Measurements from ENCODE around the gene FAM3D.

The FAM3D gene

DNA sequence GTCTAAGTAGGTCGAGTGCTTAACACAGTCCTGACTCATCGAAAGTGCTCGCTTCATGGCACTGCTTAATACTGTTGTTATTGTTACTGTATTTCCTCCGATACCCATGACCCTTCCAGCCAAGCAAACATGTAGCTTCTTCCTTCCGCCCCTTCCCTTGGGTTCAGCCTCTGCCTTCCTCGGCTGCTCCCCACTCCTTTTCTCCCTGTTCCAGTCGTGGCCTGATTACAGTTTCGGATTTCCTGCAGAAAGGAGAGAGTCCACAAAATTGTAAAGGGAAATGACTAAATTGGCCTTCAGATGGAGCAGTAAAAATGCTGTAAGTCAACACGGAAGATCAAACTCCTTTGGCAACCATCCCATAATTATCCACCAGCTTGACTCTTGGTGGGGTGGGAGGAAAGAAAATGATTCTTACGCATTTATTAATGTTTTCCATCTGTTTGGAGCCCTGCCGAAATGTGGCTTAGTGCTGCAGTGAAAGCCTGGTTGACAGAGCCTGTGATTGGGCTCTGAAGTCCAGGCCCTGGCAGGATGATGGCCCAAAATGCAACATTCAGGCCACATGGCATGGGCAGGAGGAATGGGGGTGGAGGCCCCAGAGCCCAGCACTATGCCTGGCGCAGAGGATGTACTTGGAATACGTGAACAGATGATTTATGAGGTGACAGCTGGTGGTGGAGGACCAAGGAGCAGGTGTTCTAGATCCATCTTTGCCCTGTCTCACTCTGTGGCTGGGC lies 37.6 kb downstream of the FAM3D start:
- no peak for DNase-seq (ENCODE audit: low read depth in 1 of 2, low spot score in 1 of 2)

DNA sequence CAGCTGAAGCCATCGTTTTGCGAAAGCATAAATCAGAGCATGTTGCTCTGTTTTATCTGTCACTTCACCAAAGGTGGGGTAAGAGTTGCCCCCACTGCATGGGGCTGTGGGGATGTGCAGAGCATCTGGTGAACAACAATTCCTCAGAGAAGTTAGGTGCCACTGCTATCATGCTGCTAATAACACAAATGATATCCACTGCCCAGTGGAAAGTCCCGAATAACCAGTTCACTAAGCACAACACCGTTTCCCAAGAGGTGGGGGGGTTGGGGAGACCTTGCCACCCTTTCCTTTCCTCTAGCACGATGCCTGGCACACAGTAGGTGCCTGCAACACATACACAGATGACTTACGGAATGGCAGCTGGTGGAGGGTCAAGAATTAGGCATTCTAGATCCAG lies 38.6 kb downstream of the FAM3D start:
- DNase-seq (ENCODE audit: low read depth in 1 of 2, low spot score in 1 of 2): no peak

DNA sequence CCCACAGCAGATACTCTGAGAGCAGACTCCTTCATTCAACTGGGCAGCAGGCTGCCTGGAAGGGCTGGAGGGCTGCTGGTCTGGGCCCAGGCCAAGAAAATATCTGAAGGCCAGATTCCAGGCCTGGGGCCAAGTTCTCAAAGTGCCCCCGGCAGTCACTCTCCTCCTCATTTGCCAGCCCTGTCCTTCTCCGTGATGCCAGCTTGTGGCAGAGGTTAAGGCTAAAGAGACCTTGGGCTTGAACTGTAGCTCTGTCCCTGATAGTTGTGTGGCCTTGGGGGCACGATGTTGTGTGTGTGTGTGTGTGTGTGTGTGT lies 39.0 kb downstream of the FAM3D start:
- no peak for DNase-seq (ENCODE audit: low read depth in 1 of 2, low spot score in 1 of 2)

DNA sequence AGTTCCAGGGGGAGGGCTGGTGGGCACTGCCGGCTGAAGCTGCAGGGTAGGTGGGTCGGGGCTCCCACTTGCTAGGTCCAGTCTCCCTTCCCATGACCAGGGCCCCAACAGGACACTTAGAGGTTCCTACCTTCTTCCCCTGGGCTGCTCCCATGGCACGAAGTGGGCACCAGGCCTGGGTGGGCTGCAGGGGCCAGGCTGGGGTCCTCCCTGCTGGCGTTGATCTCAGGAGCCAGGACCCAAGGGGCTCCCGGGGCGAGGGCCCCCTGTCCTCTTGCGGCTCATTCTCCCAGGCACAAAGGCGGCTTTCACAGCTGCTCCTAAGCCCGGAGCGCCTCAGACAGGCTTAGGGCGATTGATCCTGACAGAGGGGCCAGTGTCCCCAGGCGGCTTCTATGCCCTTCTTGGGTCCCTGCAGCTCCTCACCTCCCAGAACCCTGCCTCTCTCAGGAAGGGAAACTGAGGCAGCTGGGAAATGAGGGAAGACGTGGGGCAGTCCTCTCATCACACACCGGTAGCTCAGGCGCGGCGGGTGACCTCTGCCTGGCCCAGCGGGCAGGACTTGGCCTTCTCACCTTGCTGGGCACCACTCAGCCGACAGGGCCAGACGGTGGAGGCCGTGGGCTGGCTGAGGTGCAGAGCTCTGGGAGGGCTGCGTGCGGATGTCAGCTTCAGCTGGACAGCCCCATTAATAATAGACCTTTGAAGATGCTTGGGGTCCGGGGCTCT lies 39.6 kb downstream of the FAM3D start:
- DNase-seq (ENCODE audit: low read depth in 1 of 2, low spot score in 1 of 2): no peak

DNA sequence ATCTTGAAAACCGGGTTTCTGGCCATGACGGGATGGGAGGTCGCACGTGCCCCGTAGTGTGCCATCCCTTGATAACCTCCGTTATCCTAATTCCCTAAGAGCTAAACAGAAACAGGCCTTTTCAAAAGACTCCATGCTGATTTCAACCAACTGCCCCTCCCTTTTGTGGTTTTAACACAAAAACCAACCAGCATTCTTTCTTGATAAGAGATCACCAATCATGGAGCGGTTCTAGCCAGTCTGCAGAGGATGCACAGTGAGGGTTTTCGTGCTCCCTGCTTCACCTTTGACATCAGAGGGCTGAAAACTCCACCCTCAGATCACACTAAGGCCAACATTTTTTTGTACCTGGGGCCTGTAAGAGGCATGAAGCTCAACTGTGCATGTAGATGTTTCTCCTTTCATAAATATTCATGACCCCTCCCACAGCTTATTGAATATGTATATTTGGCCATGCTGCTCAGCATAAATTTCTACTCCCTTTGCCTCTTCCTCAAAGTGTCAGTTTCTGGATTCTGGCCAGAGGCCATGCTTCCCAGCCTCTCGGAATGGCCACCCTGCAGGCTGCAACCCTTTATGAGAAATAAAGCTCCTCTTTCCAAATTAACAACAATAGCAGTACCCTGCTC lies 41.3 kb downstream of the FAM3D start:
- no peak for DNase-seq (ENCODE audit: low read depth in 1 of 2, low spot score in 1 of 2)

DNA sequence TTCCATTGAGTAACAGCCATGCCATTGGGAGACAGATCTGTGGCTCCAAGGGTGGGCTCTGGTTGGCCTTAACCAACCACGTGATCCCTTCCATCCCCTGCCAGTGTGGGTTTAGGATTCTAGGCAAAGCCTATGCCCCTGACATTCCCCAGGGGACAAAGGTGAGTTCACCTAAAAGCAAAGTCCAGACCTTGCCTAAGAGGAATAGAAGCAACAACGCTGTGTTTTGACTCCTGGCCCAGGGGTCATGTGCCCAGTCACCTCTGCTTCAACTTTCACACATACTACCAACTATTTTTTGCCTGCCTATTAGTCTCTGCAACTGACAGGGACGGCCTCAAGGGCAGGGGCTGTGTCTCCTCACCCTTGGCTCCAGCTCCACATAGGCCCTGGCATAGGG lies 42.0 kb downstream of the FAM3D start:
- DNase-seq (ENCODE audit: low read depth in 1 of 2, low spot score in 1 of 2): no peak

DNA sequence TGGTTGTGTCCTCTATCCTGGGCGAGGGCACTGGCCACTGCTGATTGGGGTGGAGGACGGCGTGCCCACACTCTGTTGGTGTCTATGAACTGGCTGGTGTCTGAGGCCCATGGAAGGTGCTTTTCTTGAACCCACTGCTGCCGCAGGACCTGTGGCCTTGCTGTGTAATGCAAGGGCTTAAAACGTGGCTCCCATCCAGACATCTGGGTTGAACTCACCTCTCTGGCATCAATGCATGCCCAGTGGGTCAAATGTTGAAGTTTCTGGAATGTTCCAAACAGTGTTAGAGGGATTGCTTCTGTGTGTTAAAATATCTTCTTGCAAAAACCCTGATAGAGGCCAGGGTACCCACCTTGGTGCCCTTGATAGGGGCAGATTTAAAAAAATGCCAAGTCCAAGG lies 42.6 kb downstream of the FAM3D start:
- no peak for DNase-seq (ENCODE audit: low read depth in 1 of 2, low spot score in 1 of 2)

DNA sequence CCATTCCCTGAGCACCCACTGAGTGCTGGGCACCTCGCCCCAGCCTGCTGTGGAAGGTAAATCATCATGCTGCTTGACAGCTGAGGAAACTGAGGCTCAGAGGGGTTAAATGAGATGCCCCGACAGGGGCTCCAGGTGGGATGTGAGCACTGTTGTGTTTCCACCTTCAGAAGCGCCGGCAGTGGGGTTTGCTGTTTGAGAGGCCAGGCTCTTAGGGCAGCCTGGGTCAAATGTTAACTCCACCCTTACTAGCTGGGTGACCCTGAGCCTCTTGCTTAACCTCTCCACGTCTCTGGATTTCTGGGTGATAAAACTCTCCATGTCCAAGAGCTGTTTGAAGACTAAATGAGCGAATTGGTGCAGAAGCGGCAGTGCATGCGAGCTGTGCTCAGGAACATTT lies 43.1 kb downstream of the FAM3D start:
- no peak for DNase-seq (ENCODE audit: low read depth in 1 of 2, low spot score in 1 of 2)

DNA sequence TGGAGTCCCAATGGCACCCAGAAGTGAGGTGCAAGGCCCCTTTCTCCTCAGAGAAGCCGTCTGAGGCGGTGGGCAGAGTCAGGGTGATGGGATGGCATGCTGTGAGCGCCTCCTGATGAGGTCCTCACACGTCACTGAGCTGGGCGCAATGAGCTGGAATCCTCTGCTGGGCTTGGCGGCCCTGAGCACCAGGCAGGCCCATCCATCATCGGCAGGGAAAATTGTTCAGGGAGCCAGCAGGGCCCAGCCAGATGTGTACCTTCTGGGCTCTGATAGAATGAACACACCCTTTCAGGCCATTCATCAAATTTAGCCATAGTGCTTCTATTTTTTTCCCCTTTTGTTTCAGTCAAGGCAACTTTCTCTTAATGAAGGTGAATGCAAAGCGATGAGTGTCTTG lies 43.7 kb downstream of the FAM3D start:
- no peak for DNase-seq (ENCODE audit: low read depth in 1 of 2, low spot score in 1 of 2)

DNA sequence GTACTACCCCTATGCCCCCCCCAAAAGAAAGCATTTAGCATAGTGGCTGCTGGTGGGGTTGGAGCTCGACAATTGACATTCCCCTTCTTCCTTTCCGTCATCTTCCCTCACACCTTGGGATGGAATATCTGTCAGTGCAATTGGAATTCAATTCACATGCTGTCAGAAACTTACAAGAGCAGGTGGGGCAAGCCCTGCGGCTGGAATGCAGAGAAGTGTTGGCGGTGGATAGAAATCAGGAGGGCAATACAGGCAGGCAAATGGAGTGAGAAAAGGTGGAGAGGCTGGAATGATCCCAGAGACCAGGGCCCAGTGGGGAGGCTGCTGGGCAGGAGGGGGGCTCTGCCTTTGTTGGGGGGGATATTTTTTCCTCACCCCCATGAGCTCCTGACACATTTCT lies 44.1 kb downstream of the FAM3D start:
- no peak for DNase-seq (ENCODE audit: low read depth in 1 of 2, low spot score in 1 of 2)

DNA sequence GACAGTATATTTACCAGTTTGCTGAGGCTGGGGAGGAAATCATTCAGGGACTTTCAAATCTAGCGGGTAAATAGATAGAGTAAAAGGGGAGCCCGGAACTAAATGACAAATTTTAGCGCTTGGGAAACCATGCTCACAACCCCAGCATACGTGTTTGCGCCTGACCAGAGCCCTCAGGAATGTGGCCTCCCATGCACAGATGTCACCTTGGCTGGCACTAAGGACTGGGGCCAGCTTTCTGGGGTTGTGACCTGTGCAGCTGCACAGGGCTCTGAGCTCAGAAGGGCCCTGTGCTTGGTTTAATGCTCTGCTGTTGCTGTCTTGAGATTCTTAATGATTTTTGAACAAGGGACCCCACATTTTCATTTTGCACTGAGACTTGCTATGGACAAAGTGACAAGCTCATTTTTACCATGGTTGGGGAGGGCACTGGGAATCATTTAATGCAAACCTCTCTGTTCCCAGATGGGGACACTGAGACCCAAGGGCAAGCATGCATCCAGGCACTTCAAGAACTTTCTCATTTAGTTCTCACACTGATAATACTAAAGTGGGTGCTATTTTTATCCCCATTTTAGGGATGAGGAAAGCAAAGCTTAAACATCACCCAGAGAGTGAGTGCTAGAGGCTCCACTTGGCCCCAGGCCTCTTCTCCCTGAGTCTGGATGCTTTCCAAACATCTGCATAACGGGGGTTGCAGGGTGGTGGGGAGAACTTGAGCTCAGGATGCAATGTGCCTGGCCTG lies 45.3 kb downstream of the FAM3D start:
- no peak for DNase-seq (ENCODE audit: low read depth in 1 of 2, low spot score in 1 of 2)

DNA sequence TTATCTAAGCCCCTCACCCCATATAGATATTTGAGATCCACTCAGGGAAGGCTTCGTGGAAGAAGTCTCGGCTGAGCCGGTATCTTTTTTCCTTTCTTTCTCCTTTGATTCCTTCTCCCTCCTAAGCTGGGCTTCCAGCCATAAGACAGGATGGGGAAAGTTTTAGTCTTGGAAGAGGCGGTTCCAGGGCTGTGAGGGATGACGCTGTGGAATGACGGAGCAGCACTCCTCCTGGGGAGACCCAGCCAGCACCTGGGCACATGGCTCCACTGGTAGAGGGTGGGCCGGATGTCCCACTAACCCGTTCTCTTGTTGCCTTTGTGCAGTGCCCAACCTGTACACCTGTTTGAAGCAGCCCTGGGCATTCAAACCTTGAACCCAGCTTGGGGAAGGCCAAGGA lies 46.2 kb downstream of the FAM3D start:
- no peak for DNase-seq (ENCODE audit: low read depth in 1 of 2, low spot score in 1 of 2)

DNA sequence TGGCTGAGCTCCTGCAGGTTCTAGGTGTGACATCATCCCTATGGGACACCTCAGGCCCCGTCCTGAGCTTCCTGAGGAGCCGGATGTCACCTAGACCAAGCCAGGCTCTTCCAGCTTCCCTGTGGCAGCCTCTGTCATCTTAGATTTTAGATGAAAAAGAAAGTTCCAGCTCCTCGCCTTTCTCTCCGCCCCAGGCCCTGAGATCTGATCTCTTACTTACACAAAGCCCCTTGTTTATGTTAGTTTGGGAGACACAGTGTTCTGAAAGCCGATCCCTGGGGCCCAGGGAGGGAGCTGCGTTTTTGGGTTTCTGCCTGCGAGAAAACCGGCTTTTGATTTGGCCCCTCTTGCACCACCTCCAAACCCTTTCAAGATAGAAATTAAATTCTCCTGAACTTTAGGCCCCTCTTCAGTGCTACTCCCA lies 49.2 kb downstream of the FAM3D start:
- no peak for DNase-seq (ENCODE audit: low read depth in 1 of 2, low spot score in 1 of 2)

DNA sequence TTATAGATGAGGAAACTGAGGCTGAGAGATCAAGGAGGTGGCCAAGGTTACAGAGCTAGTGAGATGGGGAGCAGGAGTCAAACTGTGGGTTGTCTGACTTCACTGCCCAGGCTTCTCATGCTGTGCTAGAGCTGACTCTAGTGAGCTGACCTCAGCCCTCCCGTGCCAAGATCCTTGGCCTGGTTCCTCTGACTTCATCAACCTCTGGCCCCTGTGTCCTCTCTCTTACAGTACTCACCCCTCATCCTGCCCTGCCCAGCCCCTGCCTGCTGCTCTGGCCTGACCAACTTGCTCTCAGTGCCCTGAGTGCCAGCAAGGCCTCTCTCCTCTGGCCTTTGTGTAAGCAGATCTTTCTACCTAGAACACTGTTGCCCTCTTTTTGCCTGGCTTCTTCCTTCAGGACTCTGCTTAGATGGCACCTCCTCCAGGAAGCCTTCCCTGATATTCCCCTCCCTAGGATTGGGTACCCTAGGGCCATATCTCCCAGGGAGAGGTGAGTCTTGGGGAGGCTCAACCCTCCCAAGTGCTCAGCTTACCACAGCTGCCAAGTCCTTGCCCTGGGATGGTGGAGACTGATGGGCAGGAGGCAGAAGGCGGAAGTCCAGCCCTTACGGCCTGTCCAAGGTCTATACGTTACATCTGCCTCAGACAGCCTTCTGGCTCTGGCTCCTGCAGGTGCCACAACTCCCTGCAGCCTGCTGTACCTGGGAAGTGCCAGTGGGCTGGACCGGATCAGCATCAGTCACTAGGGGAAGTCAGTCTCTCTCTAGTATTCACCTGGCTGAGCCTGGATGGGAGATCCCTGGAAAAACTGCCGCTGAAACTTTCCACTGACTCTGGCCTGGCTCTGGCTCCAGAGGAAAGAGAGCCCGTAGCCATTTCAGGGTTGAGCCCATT lies 53.1 kb downstream of the FAM3D start:
- DNase-seq (ENCODE audit: low read depth in 1 of 2, low spot score in 1 of 2): no peak

DNA sequence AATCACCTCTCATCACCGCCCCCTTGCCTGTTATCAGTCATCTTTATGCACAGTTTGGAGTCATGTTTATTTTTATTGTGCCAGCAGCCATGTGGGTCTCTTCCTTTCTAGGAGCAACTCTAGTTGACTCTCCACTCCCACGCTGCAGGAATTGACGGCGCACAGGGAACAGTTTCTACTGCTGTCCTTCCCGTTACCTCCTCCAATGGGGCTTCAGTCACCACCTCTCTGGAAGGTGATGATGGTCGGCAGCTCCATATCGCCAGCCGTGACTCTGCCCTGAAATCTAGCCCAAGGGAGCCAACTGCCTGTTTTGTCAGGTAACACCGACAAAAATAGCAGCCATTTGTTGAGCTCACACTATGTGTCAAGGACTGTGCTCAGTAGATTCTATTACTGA lies 53.7 kb downstream of the FAM3D start:
- no peak for DNase-seq (ENCODE audit: low read depth in 1 of 2, low spot score in 1 of 2)

DNA sequence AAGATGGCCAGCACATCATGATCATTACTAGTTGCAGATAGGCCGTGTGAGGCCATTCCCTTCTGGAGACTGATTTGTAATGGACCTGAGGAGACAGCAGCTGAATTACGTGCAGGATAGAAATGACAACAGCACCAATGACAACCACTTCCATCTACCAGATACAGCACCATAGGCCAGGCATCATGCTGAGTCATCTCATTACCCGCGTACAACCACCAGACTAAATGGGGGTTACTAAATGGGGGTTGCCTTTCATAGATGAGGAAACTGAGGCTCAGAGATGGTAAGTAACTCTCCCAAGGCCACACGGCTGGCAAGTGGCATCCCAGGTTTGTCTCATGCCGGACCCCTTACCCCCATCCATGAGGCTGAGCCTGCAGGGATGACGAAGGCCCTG lies 56.6 kb downstream of the FAM3D start:
- DNase-seq (ENCODE audit: low read depth in 1 of 2, low spot score in 1 of 2): no peak

DNA sequence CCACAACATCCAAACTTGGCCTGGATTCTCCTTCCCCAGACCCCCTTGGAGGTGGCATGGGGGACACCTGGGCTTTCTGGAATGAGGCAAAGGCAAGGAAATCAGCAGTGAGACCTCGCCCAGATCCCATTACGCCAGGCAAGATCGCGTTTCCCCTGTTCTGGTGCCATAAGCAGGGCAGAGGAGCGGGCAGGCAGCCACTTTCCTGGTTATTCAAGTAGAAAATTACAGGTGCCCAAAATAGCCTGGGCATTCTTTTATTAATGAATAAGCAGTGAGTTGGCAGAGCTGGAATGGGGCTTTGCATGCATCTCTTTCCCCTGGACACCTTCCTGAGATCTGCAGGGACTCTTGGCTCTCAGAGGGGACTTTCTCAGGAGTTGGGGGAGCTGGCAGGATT lies 57.9 kb downstream of the FAM3D start:
- no peak for DNase-seq (ENCODE audit: low read depth in 1 of 2, low spot score in 1 of 2)

DNA sequence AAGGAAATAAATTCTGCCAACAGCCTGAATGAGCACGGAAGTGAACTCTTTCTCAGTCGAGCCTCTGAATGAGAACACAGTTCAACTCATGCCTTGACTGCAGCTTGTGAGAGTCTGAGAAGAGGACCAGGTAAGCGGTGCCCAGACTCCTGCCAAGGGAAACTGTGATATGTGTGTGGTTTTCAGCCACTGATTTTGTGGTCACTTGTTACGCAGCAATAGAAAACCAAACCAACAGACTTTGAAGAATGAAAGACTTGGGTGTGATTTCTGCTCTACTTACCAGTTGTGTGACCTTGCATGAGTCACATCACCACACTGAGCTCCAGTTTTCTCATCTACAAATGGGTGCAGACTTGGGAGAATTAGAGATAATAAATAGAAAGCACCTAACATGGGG lies 58.8 kb downstream of the FAM3D start:
- DNase-seq (ENCODE audit: low read depth in 1 of 2, low spot score in 1 of 2): no peak

DNA sequence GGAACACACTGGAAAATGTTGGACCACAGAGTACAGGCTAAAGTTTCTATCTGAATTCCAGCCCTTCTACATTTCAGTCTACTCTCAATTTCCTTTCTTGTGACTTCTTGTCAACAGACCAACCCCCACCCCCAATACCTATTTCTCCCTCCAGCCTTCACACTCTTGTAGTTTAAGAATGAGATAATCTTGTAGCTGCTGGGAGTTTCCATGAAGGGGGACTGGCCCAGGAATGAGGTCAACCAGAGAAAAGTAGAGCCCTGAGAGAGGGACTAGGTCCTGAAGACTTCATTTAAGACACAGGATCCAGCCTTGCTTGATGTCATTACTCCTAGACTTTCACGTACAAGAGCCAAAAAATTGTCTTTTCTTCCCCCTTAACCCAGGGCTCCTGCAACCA lies 59.9 kb downstream of the FAM3D start:
- DNase-seq (ENCODE audit: low read depth in 1 of 2, low spot score in 1 of 2): no peak

DNA sequence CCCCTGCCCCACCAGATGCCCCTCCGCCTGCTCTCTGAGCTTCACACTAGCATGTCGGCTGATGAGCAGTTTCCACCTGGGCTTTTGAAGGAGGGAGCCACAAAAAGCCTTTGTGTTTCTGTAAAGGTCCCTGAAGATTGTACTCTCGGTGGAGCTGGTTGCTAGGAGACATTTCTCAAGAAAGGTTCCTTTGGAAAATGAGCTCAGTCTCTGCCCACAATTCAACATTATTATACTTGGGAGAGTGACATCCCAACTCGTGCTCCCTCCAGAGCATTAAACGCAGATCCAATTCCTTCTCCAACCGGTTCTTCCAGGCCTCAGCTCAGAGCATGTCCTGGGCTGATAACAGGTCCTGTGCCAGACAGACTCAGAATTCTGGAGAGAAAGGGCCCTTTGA lies 62.5 kb downstream of the FAM3D start:
- no peak for DNase-seq (ENCODE audit: low read depth in 1 of 2, low spot score in 1 of 2)

DNA sequence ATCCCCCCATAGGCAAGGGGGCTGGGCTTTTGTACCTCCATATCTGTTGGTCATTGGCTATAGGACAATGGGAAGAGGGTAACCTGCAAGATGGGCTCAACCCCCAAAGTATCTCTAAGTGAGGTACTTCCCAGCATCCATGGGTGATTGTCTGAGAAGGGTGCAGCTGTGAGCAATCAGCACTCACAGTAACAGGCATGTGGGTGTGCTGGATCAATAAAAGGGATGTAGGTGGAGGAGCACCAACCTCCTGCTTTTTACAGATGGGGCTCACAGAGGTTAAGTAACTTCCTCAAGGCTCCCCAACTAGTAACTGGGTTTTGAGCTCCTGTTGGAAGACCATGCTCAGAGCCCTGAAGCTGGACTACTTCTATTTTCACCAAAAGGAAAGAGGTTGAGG lies 63.0 kb downstream of the FAM3D start:
- no peak for DNase-seq (ENCODE audit: low read depth in 1 of 2, low spot score in 1 of 2)
